ENCODE measurements around the gene SEMA4D.

SEMA4D gene

DNA sequence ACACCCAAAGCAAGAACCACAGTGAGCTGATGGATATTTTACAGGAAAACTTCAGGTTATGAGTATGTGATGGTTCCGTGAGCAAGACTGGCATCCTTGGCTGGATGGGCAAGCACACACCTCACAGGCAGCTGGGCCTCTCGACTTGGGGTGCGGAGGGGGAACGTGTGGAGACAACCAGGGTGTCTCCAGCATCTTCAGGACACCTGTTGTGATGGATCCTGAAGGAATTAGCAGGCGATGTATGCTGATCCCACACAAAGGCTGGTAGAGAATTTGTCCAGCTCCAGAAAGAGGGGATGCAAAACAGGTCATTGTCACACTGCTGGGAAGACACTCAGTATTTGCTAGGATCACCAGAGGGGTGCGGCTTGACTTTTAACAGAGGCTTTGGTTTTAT lies 136.9 kb downstream of the SEMA4D start:
- POLR2A ChIA-PET: no interaction called here
- H3K4me3 ChIP-seq (ENCODE audit: low read depth, low read length): no peak overlapping the region
- CTCF ChIA-PET: interaction anchor here (1.1 kb wide), 1 partner anchor 43 kb away, joined by 3 read pairs; the partner anchor contains the start of gene SECISBP2
- TF ChIP-seq, protein P1, sequence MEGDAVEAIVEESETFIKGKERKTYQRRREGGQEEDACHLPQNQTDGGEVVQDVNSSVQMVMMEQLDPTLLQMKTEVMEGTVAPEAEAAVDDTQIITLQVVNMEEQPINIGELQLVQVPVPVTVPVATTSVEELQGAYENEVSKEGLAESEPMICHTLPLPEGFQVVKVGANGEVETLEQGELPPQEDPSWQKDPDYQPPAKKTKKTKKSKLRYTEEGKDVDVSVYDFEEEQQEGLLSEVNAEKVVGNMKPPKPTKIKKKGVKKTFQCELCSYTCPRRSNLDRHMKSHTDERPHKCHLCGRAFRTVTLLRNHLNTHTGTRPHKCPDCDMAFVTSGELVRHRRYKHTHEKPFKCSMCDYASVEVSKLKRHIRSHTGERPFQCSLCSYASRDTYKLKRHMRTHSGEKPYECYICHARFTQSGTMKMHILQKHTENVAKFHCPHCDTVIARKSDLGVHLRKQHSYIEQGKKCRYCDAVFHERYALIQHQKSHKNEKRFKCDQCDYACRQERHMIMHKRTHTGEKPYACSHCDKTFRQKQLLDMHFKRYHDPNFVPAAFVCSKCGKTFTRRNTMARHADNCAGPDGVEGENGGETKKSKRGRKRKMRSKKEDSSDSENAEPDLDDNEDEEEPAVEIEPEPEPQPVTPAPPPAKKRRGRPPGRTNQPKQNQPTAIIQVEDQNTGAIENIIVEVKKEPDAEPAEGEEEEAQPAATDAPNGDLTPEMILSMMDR (IDR thresholded peaks at IDR 0.05; ENCODE audit: insufficient read depth, low read length, missing control alignments): no peak
- no peak for DNase-seq (ENCODE audit: low read depth, low spot score)

DNA sequence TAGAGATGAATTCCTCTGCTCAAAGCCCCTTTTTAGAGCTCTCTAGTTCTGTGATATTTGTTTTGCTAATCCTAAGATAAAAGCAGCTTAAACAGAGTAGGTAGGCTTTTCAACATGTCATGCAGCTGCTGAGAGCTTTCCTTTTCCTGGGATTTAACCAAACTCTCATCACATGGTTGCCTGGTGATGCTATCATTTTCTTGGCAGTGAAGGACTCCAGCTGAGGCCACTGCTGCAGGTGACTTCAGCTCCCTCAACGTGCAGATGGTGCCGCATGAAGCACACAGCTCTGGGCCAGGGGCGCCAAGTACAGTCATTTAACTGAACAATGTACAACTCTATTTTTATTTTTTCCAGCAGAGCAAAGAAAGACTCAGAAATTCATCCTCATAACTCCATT lies 137.4 kb downstream of the SEMA4D start:
- POLR2A ChIA-PET: no interaction called here
- CTCF ChIA-PET: interaction anchor here (1.1 kb wide), 1 partner anchor 42 kb away, joined by 3 read pairs; the partner anchor contains the start of gene SECISBP2
- DNase-seq (ENCODE audit: low read depth, low spot score): no peak
- no peak overlapping the region for H3K4me3 ChIP-seq (ENCODE audit: low read depth, low read length)
- TF ChIP-seq, protein P1 (IDR thresholded peaks at IDR 0.05; ENCODE audit: insufficient read depth, low read length, missing control alignments): no peak

- POLR2A ChIA-PET: no interaction called here
- no peak overlapping the region for H3K4me3 ChIP-seq (ENCODE audit: low read depth, low read length)
- TF ChIP-seq, protein P1 (IDR thresholded peaks at IDR 0.05; ENCODE audit: insufficient read depth, low read length, missing control alignments): no peak
- DNase-seq (ENCODE audit: low read depth, low spot score): no peak
- CTCF ChIA-PET: no interaction called here
Measured at GRCh38 chr9:89359751-89360261, 138.1 kb downstream of the SEMA4D start.

DNA sequence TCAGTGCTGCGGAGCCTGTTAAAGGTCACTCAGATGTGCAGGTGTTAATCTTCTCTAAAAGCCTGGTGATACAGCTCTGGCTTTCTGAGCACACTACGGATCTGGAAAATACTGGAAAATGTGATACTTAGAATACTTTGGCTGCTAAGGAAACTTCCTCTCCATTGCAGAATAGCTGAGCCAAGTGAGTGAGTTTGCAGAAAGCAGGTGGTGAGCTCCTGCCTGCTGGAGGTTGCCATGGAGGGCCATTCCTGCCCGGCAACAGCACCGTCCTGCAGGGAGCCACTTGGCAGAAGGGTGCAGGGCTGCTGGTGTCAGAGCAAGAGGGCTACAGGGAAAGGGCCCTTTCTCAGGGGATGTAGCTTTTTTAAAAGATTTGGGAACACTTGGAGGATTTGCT lies 138.9 kb downstream of the SEMA4D start:
- POLR2A ChIA-PET: no interaction called here
- TF ChIP-seq, protein P1 (IDR thresholded peaks at IDR 0.05; ENCODE audit: insufficient read depth, low read length, missing control alignments): no peak
- DNase-seq (ENCODE audit: low read depth, low spot score): no peak
- no peak overlapping the region for H3K4me3 ChIP-seq (ENCODE audit: low read depth, low read length)
- CTCF ChIA-PET: no interaction called here

DNA sequence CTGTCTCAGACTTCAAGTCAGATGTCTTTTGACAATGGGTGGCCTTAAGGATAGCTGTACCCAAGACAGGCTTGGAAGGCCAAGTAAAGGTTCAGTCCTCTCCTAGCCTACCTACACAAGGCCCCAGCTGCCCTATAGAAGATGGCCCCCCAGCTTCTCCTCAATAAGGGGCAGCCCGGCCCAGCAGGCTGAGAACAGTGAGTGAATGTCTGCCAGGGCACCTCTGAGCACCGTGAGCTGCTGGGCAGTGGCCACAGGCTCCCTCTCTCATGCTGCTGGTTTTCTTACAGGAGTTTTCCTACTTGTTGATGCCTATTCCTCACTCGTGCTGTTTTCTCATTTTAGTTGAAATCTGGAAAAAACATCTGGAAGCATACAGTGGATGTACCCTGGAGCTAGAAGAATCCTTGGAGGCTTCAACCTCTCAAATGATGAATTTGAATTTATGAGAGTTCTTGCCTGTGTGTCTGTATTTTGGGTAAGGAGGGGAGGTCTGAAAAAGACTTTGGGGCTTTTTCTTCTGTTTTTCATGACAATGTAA lies 139.5 kb downstream of the SEMA4D start:
- ChIA-PET POLR2A (no interaction called here), CTCF (interaction anchor here (0.5 to 1.4 kb wide), 2 partner anchors 9 to 16 kb away, joined by 3 to 4 read pairs; no protein-coding TSS in a partner anchor)
- TF ChIP-seq, protein P1 (IDR thresholded peaks at IDR 0.05; ENCODE audit: insufficient read depth, low read length, missing control alignments): no peak
- no peak for DNase-seq (ENCODE audit: low read depth, low spot score)
- H3K4me3 ChIP-seq (ENCODE audit: low read depth, low read length): no peak overlapping the region

- POLR2A ChIA-PET: no interaction called here
- DNase-seq (ENCODE audit: low read depth, low spot score): no peak
- H3K4me3 ChIP-seq (ENCODE audit: low read depth, low read length): no peak overlapping the region
- CTCF ChIA-PET: interaction anchor here (0.5 to 1.4 kb wide), 2 partner anchors 8 to 15 kb away, joined by 3 to 4 read pairs; no protein-coding TSS in a partner anchor
- TF ChIP-seq, protein P1 (IDR thresholded peaks at IDR 0.05; ENCODE audit: insufficient read depth, low read length, missing control alignments): no peak
Measured at GRCh38 chr9:89357331-89358197, 140.3 kb downstream of the SEMA4D start.
